ENCODE data around the gene STPG1.

The STPG1 gene

DNA sequence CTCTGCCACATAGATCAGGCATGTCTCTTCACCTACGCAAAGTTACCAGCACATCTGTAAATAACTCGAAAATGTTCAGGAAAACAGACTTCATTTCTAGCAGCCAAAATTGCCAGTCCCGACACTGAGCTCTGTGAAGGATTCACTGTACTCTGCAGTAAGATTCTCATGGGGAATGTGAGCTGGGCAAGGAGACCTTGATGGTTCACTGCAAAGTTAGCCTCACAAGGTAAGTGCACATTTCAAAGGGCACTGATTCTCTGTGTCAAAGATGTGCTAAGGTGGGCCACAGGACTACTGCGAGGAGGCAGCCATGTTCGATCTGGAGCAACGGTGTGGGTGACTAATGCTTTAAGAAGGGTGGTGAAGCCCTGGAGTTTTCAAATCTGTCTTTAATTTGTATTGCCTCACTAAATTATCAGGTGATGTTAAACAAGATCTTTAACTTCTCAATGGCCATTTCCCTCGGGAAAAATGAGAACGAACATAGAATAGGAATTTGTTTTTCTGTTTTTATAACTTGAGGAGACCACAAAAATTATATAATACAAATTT is 25.2 kb downstream of the STPG1 start:
- FAIRE-seq = no peak
- DNase-seq (ENCODE audit: insufficient read length, low spot score) = no peak
- TF ChIP-seq, protein P1, sequence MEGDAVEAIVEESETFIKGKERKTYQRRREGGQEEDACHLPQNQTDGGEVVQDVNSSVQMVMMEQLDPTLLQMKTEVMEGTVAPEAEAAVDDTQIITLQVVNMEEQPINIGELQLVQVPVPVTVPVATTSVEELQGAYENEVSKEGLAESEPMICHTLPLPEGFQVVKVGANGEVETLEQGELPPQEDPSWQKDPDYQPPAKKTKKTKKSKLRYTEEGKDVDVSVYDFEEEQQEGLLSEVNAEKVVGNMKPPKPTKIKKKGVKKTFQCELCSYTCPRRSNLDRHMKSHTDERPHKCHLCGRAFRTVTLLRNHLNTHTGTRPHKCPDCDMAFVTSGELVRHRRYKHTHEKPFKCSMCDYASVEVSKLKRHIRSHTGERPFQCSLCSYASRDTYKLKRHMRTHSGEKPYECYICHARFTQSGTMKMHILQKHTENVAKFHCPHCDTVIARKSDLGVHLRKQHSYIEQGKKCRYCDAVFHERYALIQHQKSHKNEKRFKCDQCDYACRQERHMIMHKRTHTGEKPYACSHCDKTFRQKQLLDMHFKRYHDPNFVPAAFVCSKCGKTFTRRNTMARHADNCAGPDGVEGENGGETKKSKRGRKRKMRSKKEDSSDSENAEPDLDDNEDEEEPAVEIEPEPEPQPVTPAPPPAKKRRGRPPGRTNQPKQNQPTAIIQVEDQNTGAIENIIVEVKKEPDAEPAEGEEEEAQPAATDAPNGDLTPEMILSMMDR (IDR thresholded peaks at IDR 0.05; ENCODE audit: insufficient read depth, missing control alignments) = no peak

DNA sequence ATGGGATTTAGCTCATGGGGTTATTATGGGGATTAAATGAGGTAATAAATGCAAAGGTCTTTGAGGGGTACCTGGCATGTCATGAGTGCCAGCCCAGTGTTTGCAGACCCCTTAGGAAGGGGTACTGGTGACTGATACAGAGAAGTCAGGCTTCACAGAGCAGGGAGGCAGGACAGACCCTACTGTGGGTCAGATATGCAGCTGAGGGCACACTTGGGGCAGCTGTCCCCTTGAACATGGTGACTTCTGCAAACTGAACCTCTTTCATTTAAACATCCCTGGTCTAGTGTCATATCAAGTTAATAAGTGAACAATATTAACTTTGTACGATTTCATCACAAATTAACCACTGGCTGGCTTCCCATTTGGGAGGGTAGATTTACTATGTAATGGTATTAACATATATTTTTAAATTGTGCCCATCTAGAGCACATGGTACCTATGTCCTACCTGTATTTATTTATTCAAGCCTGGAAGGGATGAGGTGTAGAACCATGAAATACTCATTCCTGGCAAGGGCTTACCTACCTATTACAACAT is 25.9 kb downstream of the STPG1 start:
- FAIRE-seq (no peak), DNase-seq (ENCODE audit: insufficient read length, low spot score) (no peak)
- TF ChIP-seq, protein P1 (IDR thresholded peaks at IDR 0.05; ENCODE audit: insufficient read depth, missing control alignments) = no peak

DNA sequence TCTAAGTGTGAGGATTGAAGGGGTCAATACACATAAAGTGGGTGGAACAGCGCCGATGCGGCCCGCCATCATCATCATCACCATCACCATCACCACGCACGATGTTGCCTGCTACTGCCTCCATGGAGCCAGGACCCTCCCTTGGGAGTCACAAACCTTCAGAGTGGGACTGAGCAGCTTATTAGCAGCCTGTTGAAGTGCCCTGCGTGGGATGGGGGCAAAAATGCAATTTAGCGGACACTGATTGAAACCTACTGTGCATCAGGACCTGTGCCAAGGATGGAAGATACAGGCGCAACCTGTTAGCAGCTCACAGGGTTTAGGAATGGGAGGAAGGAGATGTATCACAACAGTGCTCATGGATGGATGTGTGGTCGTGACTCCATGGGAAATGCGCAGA is 26.7 kb downstream of the STPG1 start:
- TF ChIP-seq, protein P1 (IDR thresholded peaks at IDR 0.05; ENCODE audit: insufficient read depth, missing control alignments) = no peak
- DNase-seq (ENCODE audit: insufficient read length, low spot score) (no peak), FAIRE-seq (no peak)

DNA sequence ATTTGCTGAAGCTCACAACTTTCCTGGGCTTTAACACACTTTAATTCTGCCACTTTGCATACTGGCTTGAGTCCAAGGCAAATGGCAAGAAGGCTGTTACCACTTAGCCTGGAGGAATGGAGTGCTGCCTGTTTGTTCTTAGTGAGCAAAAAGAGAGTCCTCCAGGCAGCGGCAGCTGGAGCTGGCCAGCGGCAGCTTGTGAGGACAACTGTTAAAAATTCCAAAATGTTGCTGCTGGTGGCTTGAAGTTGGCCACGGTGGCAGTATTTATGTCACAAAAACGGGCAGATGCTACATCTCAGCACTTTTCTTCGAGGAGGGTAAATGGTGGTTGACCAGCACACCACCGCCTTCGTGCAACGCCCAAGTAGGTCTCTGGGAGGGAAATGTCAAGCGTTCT is 27.3 kb downstream of the STPG1 start:
- no peak for FAIRE-seq
- TF ChIP-seq, protein P1 (IDR thresholded peaks at IDR 0.05; ENCODE audit: insufficient read depth, missing control alignments) = no peak
- DNase-seq (ENCODE audit: insufficient read length, low spot score) = no peak

DNA sequence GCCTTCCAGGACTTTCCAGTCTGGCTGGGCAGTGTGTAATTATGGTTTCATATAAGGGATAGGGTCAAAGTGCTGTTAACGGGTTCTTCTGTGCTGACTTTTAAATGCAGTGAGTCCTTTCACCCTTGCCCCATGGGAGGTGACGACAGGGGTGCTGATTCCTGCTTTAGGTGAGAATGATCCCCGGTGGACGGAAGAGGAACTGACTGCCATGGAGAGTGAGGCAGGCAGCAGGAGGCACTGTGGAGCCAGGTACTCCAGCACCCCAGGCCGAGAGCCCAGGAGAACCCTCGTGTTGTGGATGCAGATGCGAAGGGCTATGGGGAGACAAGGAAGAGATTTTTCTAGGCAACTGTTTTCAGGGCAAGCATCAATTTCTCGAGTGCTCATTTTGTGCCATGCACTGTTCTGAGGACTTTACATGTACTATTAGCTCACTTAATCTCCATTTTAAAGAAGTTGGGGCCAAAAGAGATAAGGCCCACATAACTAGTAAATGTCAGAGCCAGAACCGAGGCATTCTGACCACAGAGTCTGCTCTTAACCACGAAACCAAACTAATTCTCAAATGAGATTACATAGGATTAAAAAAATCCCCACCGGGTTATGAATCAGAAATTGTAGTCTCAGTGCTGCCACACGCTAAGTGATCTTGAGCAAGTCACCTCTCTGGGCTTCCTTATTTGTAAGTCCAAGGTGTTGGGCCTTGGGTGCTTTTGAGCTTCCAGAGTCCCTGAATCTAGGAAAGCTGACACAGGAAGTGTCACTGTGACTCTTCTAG is 28.2 kb downstream of the STPG1 start:
- TF ChIP-seq, protein P1 (IDR thresholded peaks at IDR 0.05; ENCODE audit: insufficient read depth, missing control alignments) = peak; percentile 30
- FAIRE-seq (no peak), DNase-seq (ENCODE audit: insufficient read length, low spot score) (no peak)

DNA sequence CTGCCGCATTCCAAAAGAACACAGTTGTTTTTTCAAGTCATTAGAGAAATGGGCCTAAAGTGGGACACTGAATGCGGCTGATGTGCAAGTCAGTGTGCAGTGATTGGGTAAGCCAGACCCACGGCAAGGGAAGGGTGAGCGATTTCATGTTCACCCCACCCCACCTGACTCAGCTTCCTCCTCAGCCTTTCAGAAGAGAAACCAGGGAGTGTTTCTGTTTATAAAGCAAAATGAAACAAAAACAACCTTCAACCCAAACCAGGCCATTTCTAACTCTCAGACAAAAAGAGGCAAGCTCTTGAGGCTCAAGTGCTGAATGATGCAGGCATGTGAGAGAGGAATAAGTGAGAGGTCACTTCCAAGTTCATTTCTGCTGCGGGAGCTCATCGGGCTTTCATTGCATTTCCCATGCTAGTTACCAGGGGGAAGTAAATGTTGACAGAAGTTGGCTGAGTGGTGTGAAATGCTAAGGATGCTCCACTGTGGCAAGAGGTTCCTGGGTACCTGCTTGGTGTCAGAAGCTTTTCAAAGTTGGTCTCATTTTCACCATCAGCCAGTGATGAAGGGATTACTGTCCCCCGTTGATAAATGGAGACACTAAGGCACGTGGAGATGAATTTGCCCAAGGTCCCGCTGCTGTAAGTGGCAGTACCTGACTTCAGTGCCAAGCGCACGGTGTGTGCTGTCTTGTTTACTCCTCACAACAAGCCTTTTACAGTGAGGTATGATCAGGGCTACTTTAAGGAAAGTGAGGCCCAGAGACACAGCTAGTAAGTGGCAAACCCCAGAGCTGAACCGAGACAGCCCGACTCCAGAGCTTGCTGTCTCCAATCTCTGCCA is 29.1 kb downstream of the STPG1 start:
- TF ChIP-seq, protein P1 (IDR thresholded peaks at IDR 0.05; ENCODE audit: insufficient read depth, missing control alignments) = no peak
- FAIRE-seq (no peak), DNase-seq (ENCODE audit: insufficient read length, low spot score) (no peak)

All from D721Med (cell line).